Measurements from ENCODE around the gene ALPL.
"Not testable (repeated sequence)": the region's sequence is repeated elsewhere in the genome, so short reads cannot be mapped to it uniquely, and the experiment has no call there.

The ALPL gene

DNA sequence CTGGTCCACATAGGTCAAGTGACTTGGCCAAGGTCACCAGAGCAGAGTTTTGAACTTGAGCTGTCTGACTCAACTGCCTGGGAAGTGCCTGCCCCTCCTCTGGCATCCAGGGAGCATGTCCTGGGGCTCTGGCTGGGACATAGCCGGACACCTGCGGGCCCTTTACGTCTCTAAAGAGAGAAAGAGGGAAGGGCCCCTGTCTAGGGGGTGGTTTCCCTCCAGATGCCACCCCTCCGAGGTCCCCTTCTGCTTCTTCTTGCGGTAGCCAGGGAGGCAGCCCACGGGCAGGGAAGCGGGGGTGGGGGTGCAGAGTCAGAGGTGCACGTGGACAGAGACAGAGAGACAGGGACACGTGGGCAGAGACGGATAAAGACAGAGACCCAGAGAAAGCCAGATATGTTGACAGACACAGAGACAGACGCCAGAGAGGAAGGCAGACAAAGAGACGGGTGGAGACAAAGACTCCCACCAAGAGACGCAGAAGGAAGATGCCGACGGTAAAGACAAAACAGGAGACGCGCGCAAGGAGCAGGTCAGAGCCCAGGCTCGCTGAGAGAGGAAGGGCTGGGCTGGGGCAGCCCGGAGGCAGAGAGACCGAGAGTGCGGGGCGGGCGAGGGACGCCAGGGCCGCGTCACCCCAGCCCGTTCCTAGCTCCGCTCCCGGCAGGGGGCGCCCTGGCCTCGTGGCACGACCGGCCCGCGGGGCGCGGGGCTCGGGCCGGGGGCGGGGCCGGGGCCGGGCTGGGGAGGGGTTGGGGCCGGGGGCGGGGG lies 458 bp upstream of the ALPL start:
- no peak for DNase-seq

DNA sequence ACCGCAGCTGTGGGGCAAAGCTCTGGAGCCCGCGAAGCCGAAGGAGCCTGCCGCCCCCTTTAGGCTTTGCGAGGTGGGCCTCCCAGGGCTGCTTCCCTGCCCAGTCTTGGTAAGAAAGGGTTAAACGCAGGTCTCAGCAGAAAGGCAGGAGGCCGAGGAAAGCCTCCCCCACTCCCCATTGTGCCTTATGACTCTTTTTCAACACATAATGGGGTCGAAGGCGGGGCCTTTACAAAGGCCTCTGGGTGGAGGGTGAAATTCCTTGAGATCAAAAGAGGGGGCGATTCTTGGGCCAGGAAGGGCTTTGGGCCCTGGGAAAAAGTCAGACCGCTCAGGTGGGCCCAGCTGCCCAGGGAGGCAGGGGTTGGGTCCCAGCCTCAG lies 880 bp downstream of the ALPL start:
- DNase-seq = no peak

DNA sequence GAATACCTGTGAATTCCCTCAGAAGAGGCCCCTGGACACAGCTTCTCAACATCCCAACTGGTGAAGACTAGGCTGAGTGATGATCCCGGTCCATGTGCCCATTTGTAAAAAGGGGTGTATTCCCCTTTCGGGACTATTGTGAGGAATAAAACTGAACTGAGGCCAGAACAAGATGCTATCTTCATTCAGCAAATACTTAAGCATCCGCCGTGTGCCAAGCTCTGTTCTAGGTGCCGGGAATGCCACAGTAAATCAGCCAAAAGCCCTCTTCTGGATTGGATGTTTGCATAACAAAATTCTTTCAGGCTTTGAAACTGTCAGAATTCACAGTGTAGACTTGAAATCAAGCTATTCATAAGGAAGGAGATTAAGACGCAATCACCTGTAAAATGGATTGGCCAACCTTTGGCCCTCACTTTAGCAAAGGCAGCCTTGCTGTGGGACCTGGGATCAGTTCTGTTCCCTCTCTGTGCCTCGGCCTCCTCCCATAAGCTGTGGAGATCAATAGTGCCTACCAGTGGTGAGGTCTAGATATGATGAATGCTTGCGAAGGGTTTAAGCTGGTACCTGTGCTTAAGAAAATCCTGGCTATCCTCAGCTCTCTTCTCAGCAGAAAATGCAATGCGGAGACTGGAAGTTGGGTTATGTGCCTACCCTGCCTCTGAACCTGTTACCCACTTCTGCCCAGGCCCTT lies 1.8 kb downstream of the ALPL start:
- no peak for DNase-seq

- no peak for DNase-seq
These were observed 2.6 kb downstream of the ALPL start for GRCh38 chr1:21511579-21512522.

DNA sequence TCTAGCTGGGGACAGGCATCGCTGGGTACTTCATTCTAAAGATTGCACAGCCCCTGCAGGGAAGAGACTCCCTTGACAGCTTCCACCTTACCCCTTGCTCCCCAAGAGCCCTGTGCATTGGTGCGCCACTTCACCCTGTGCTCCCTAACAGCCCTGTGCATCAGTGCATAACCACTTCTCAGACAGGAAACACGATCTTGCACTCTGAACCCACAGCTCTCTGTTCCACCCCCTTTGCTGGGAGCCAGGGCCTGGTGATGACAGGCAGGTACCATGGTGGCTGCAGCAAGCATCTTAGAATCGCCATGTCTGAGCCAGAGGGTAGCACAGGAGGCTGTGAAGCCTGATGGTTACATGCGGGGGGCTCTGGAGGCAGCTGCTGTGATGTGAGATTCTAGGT lies 5.0 kb downstream of the ALPL start:
- no peak for DNase-seq

DNA sequence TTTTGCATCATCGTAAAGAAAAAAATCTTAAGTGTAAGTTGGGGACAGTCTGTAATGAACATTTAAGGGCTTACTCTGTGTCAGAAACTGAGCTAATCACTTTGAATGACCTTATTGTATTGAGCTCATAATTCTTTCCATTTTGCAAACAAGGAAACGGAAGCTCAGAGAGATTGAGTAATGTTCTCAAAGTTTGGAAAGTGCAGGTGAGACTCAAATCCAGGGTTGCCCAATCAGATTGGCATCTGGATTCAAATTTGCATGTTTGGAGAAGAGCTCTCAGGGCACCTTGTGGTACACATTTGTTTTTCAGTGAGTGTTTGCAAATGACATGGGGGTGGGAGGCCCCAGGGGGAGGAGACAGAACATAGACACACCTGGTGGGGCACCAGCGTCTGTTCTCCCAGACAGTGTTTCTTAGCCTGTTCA lies 8.0 kb downstream of the ALPL start:
- DNase-seq = no peak

DNA sequence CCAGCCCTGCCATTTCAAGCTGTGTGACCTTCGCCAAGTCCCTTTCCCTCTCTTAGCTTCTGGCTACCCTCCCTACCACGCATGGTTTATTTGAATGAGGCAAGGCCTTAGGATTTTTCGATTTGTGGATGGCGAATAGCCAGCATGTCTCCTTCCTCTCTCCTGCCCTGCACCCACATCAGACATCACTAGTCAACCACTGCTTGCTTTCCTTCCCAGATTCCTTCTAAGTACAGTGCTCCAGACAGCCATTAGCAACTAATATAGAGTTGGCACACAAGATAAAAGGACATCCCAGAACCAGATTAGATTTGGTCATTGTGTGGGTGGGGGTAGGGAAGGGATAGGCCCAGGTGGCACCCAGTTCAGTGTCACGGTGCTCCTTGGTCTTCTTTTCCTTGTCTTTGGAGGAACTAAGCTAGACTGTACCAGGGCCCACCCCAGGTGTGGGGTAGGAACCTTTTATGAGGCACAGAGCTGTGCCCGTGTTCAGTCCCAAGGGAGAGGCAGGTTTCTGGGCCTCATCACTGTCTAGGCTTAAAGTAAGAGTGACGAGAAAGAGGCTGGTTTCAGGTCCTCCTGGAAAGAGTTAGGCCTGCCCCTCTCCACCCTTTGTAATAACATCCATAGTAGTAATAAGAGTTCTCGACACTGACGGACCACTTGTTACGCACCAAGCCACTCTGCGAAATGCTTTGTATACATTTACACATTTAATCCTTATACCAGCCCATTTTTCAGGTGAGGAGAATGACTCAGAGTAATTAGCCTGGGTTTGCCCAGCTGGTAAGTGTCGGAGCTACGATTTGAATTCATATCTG lies 8.6 kb downstream of the ALPL start:
- DNase-seq = no peak

- DNase-seq = no peak
These were observed 9.7 kb downstream of the ALPL start for GRCh38 chr1:21518774-21519455.

- not testable (repeated sequence) for DNase-seq
These were observed 10.4 kb downstream of the ALPL start for GRCh38 chr1:21519486-21520070.

- peak; percentile 65 for DNase-seq
These were observed 11.9 kb downstream of the ALPL start for GRCh38 chr1:21520899-21521716.

DNA sequence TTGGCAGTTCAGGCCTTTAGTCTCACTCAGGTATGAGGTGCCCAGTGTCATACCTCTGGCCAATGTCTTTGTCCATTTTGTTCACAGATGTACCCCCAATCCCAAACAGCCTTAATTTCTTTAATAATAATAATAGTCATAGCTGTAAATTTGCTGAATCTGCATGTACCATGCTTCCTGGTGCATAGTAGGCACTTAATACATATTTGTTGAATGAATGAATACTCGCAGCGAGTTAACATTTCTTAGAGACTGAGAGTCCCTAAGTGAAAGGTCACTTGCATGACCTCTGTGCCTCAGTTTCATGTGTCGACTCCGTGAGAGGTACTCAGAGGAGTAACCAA lies 12.5 kb downstream of the ALPL start:
- DNase-seq = no peak

DNA sequence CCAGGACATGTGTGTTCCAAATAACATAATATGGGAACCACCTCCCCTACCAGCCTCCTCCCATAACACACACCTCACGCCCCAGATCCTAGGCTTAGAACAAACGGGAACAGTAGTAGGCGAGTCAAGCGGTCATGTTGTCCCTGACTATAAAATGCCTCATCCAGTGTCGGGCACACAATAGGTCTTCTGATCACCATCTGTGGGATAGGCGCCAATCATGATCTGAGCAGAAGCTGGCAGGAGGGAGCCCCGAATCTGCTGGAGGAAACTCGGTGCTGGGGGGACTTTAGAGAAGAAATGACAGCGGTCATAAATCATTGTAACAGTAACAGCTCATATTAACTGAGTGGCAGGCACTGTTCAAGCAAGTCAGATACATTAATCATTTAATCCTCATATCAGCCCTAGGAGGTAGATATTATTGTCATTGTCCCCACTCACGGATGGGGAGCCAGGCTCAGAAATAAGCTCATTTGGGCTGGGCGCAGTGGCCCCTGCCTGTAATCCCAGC lies 13.4 kb downstream of the ALPL start:
- DNase-seq = no peak

DNA sequence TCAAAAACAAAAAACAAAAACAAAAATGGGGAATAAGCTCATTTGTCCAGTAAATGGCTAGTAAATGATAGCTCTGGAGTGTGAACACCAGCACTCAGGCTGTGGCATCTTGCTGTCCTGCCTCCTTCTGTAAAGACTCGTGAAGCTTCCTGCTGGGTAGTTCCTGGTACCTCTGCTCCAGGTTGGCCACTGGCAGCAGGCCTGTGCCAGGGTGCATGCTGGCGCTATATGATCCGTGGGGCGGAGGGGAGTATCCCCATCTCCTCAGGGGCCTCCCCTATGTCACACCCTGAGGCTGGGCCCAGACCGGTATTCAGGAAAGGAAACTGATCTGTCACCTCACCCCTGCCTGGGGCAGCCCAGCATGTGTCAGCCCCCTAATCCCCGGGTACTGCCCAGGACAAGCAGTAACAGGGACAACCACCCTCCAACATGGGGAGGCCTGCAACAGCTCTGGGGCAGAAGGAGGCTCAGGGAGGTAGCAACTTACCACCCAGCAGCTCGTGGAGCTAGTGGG lies 14.1 kb downstream of the ALPL start:
- no peak for DNase-seq

DNA sequence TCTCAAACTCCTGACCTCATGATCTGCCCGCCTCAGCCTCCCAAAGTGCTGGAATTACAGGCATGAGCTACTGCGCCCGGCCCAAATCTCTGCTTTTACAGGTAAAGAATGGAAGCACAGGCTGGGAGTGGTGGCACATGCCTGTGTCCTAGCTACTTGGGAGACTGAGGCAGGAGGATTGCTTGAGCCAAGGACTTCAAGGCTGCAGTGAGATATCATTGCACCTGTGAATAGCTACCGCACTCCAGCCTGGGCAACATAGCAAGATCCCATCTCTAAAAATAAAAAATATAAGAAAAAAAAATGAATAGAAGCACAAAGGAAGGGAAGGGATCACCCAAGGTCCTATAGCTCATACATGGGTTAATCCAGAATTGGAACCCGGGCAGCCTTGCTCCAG lies 15.0 kb downstream of the ALPL start:
- no peak for DNase-seq

GRCh38 chr1:21524686-21525339 lies 15.6 kb downstream of the ALPL start:
- DNase-seq = no peak

DNA sequence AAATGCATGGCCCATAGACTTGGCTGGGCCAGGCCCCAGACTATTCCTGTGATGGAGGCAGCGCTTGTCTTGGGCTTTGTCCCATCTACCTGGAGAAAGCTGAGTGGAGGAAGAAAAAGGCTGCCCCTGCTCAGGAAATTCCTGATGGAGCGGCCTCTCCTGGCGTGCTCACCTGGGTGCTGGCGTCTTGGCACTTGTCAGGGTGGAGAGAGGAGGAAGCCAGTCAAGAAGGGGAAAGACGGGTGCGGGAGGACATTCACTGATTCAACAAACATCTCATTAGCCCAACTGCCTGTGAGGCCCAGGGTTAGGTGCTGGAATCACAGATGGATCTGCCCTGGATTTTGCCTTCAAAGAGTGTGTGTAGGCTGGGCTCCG lies 16.1 kb downstream of the ALPL start:
- no peak for DNase-seq

GRCh38 chr1:21526441-21526840 lies 17.2 kb downstream of the ALPL start:
- DNase-seq = no peak

DNA sequence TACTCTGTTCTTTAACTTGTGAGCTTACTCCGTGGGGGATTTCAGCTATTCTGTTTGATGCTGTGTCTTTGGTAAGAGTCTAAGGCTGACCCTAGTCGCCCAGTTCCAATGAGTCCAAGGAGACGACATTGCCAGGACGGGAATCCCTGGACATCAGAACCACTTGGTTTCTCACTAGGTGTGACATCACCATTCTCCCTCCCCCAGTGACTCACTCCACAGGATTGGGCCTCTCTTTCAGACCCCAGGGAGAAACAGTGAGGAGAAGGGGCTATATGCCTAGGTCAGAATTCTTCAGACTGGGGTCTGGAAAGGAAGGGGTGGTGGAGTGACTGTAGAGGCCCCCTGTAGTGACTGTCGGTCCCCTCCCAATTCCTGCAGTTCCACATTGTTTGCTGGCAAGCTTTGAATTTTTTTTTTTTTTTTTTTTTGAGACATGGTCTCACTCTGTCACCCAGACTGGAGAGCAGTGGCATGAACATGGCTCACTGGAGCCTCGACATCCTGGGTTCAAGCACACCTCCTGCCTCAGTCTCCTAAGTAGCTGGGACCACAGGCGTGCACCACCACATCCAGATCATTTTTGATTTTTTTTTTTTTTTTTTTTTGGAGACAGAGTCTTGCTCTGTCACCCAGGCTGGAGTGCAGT lies 21.3 kb downstream of the ALPL start:
- DNase-seq = no peak

- DNase-seq = no peak
These were observed 22.0 kb downstream of the ALPL start for GRCh38 chr1:21531241-21531640.
